ENCODE data around the gene AZI2.

DNA sequence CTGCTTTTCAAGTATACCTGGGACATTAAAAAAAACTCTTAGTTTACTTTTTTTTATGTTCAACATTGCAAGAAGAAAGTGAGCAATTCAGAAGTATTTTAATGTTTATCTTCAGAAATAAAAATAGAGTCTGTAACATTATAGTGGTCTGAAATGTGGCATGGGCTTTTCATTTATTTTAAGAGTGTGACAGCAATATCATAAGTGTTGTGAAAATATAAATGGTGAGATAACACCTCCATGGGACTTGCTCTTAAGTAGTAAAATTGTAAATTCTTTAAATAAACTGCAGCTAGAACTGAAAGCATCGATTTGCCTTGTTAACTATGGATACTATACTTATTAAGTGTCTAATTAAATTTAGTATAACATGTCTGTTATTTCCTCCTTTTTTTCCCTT, 48.9 kb downstream of the AZI2 start:
- TF ChIP-seq, protein P1, sequence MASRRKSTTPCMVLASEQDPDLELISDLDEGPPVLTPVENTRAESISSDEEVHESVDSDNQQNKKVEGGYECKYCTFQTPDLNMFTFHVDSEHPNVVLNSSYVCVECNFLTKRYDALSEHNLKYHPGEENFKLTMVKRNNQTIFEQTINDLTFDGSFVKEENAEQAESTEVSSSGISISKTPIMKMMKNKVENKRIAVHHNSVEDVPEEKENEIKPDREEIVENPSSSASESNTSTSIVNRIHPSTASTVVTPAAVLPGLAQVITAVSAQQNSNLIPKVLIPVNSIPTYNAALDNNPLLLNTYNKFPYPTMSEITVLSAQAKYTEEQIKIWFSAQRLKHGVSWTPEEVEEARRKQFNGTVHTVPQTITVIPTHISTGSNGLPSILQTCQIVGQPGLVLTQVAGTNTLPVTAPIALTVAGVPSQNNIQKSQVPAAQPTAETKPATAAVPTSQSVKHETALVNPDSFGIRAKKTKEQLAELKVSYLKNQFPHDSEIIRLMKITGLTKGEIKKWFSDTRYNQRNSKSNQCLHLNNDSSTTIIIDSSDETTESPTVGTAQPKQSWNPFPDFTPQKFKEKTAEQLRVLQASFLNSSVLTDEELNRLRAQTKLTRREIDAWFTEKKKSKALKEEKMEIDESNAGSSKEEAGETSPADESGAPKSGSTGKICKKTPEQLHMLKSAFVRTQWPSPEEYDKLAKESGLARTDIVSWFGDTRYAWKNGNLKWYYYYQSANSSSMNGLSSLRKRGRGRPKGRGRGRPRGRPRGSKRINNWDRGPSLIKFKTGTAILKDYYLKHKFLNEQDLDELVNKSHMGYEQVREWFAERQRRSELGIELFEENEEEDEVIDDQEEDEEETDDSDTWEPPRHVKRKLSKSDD (conservative IDR thresholded peaks at IDR 0.05; ENCODE audit: low read length) = no peak
- TF ChIP-seq, protein P2, sequence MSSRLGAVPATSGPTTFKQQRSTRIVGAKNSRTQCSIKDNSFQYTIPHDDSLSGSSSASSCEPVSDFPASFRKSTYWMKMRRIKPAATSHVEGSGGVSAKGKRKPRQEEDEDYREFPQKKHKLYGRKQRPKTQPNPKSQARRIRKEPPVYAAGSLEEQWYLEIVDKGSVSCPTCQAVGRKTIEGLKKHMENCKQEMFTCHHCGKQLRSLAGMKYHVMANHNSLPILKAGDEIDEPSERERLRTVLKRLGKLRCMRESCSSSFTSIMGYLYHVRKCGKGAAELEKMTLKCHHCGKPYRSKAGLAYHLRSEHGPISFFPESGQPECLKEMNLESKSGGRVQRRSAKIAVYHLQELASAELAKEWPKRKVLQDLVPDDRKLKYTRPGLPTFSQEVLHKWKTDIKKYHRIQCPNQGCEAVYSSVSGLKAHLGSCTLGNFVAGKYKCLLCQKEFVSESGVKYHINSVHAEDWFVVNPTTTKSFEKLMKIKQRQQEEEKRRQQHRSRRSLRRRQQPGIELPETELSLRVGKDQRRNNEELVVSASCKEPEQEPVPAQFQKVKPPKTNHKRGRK (tag; IDR thresholded peaks at IDR 0.05) = no peak
- TF ChIP-seq PHF8 (IDR thresholded peaks at IDR 0.05; ENCODE audit: borderline replicate concordance, low read length) (no peak), SPI1 (IDR thresholded peaks at IDR 0.05; ENCODE audit: borderline replicate concordance, low read depth, low read length) (no peak), ZNF143 (CRISPR knock-in tag; IDR thresholded peaks at IDR 0.05) (no peak), POLR2A (conservative IDR thresholded peaks at IDR 0.05) (no peak), ZNF77 (CRISPR knock-in tag; IDR thresholded peaks at IDR 0.05) (no peak), SAFB (IDR thresholded peaks at IDR 0.05; ENCODE audit: borderline replicate concordance, low read depth, low read length) (no peak), MYNN (IDR thresholded peaks at IDR 0.05) (no peak), MYNN (CRISPR knock-in tag; IDR thresholded peaks at IDR 0.05) (no peak)
- TF ChIP-seq, protein P3, sequence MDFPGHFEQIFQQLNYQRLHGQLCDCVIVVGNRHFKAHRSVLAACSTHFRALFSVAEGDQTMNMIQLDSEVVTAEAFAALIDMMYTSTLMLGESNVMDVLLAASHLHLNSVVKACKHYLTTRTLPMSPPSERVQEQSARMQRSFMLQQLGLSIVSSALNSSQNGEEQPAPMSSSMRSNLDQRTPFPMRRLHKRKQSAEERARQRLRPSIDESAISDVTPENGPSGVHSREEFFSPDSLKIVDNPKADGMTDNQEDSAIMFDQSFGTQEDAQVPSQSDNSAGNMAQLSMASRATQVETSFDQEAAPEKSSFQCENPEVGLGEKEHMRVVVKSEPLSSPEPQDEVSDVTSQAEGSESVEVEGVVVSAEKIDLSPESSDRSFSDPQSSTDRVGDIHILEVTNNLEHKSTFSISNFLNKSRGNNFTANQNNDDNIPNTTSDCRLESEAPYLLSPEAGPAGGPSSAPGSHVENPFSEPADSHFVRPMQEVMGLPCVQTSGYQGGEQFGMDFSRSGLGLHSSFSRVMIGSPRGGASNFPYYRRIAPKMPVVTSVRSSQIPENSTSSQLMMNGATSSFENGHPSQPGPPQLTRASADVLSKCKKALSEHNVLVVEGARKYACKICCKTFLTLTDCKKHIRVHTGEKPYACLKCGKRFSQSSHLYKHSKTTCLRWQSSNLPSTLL (IDR thresholded peaks at IDR 0.05) = no peak
- TF ChIP-seq, protein P4, sequence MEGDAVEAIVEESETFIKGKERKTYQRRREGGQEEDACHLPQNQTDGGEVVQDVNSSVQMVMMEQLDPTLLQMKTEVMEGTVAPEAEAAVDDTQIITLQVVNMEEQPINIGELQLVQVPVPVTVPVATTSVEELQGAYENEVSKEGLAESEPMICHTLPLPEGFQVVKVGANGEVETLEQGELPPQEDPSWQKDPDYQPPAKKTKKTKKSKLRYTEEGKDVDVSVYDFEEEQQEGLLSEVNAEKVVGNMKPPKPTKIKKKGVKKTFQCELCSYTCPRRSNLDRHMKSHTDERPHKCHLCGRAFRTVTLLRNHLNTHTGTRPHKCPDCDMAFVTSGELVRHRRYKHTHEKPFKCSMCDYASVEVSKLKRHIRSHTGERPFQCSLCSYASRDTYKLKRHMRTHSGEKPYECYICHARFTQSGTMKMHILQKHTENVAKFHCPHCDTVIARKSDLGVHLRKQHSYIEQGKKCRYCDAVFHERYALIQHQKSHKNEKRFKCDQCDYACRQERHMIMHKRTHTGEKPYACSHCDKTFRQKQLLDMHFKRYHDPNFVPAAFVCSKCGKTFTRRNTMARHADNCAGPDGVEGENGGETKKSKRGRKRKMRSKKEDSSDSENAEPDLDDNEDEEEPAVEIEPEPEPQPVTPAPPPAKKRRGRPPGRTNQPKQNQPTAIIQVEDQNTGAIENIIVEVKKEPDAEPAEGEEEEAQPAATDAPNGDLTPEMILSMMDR (IDR thresholded peaks at IDR 0.05 in 2 of 3, conservative IDR thresholded peaks at IDR 0.05 in 1 of 3; ENCODE audit: insufficient read depth in 2 of 3, low read depth in 1 of 3, low read length in 3 of 3) = no peak
- TF ChIP-seq, protein P5, sequence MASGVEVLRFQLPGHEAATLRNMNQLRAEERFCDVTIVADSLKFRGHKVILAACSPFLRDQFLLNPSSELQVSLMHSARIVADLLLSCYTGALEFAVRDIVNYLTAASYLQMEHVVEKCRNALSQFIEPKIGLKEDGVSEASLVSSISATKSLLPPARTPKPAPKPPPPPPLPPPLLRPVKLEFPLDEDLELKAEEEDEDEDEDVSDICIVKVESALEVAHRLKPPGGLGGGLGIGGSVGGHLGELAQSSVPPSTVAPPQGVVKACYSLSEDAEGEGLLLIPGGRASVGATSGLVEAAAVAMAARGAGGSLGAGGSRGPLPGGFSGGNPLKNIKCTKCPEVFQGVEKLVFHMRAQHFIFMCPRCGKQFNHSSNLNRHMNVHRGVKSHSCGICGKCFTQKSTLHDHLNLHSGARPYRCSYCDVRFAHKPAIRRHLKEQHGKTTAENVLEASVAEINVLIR (CRISPR knock-in tag; IDR thresholded peaks at IDR 0.05) = no peak

Data from K562 (cell line).